Measurements from ENCODE around the gene HTR2A. TPM values are rescaled to one million over a fixed set of nuclear protein-coding genes. Genes with fewer than 3 reads are reported as not detected.

HTR2A gene
- total and polyA plus RNA-seq, 4 donors, result 0.09 to 1.1 (median 0.43) TPM

- TF ChIP-seq, protein P1, sequence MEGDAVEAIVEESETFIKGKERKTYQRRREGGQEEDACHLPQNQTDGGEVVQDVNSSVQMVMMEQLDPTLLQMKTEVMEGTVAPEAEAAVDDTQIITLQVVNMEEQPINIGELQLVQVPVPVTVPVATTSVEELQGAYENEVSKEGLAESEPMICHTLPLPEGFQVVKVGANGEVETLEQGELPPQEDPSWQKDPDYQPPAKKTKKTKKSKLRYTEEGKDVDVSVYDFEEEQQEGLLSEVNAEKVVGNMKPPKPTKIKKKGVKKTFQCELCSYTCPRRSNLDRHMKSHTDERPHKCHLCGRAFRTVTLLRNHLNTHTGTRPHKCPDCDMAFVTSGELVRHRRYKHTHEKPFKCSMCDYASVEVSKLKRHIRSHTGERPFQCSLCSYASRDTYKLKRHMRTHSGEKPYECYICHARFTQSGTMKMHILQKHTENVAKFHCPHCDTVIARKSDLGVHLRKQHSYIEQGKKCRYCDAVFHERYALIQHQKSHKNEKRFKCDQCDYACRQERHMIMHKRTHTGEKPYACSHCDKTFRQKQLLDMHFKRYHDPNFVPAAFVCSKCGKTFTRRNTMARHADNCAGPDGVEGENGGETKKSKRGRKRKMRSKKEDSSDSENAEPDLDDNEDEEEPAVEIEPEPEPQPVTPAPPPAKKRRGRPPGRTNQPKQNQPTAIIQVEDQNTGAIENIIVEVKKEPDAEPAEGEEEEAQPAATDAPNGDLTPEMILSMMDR (IDR thresholded peaks at IDR 0.05; ENCODE audit: control extremely low read depth, extremely low read depth), result no peak
- no peak overlapping the region for H3K27ac ChIP-seq (ENCODE audit: low read depth in 1 of 2, low read length in 1 of 2)
- no peaks in the 10 kb centered on the region for H3K36me3 ChIP-seq (ENCODE audit: control insufficient read depth in 4 of 4, insufficient read depth in 4 of 4, low read length in 4 of 4)
- H3K9ac ChIP-seq (ENCODE audit: insufficient read depth in 1 of 2, low read length in 2 of 2), result no peak overlapping the region
- ATAC-seq (ENCODE audit: insufficient read depth, low FRiP score), result no peak
- no peak for DNase-seq
- H3K9me3 ChIP-seq (ENCODE audit: control insufficient read depth in 4 of 4, insufficient read depth in 3 of 4, low read length in 3 of 4), result no peaks in the 10 kb centered on the region
- no peaks in the 10 kb centered on the region for H3K4me1 ChIP-seq (ENCODE audit: control insufficient read depth in 5 of 5, insufficient read depth in 5 of 5, low read length in 5 of 5)
- peaks cover 0 to 2% (median 0%) of the 10 kb centered on the region in 3 donors for H3K27me3 ChIP-seq (ENCODE audit: control insufficient read depth in 3 of 3, insufficient read depth in 3 of 3, low read length in 2 of 3)
- H3K4me3 ChIP-seq, result no peak overlapping the region
- WGBS, 2 donors, result 97% methylated on average over 3 of the region's 3 CpGs
Measured at GRCh38 chr13:46804391-46804815, 92.5 kb downstream of the HTR2A start.

- 94% methylated on average over 5 of the region's 5 CpGs for WGBS, 2 donors
- Histone ChIP-seq H3K9ac (ENCODE audit: insufficient read depth in 1 of 2, low read length in 2 of 2) (no peak overlapping the region), H3K4me1 (ENCODE audit: control insufficient read depth in 5 of 5, insufficient read depth in 5 of 5, low read length in 5 of 5) (no peaks in the 10 kb centered on the region), H3K4me3 (no peak overlapping the region), H3K36me3 (ENCODE audit: control insufficient read depth in 4 of 4, insufficient read depth in 4 of 4, low read length in 4 of 4) (no peaks in the 10 kb centered on the region), H3K27ac (ENCODE audit: low read depth in 1 of 2, low read length in 1 of 2) (no peak overlapping the region), H3K27me3 (ENCODE audit: control insufficient read depth in 3 of 3, insufficient read depth in 3 of 3, low read length in 2 of 3) (peaks cover 0 to 2% (median 0%) of the 10 kb centered on the region in 3 donors), H3K9me3 (ENCODE audit: control insufficient read depth in 4 of 4, insufficient read depth in 3 of 4, low read length in 3 of 4) (no peaks in the 10 kb centered on the region)
- TF ChIP-seq, protein P1 (IDR thresholded peaks at IDR 0.05; ENCODE audit: control extremely low read depth, extremely low read depth), result no peak
- DNase-seq, result no peak
- no peak for ATAC-seq (ENCODE audit: insufficient read depth, low FRiP score)
Measured at GRCh38 chr13:46803586-46803985, 93.3 kb downstream of the HTR2A start.

DNA sequence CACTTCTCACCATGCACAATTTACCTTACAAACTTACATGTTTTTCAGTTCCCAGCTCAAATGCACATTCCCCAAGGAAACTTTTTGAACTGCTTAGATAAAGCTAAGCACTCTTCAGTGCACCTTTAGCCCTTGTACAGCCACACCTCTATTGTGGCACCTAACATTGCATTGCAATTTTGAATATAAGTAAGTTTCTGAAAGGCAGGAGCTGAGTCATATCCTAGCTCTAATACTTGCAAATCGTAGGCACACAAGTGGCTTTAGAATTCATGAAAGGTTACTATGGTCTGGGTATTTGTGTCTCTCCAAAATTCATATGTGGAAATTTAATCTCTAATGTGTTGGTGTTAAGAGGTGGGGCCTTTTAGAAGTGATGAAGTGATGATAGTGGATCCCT, 95.0 kb downstream of the HTR2A start:
- ATAC-seq (ENCODE audit: insufficient read depth, low FRiP score), result no peak
- no peak for DNase-seq
- peaks cover 0 to under 1% (median 0%) of the 10 kb centered on the region in 4 donors for H3K36me3 ChIP-seq (ENCODE audit: control insufficient read depth in 4 of 4, insufficient read depth in 4 of 4, low read length in 4 of 4)
- no peak overlapping the region for H3K27ac ChIP-seq (ENCODE audit: low read depth in 1 of 2, low read length in 1 of 2)
- H3K9me3 ChIP-seq (ENCODE audit: control insufficient read depth in 4 of 4, insufficient read depth in 3 of 4, low read length in 3 of 4), result no peaks in the 10 kb centered on the region
- no peak overlapping the region for H3K4me3 ChIP-seq
- 60 to 76% methylated on average over 1 of the region's 1 CpG for WGBS, 2 donors
- TF ChIP-seq, protein P1 (IDR thresholded peaks at IDR 0.05; ENCODE audit: control extremely low read depth, extremely low read depth), result no peak
- H3K27me3 ChIP-seq (ENCODE audit: control insufficient read depth in 3 of 3, insufficient read depth in 3 of 3, low read length in 2 of 3), result peaks cover 0 to 2% (median 0%) of the 10 kb centered on the region in 3 donors
- peaks cover 0 to 8% (median 1%) of the 10 kb centered on the region in 5 donors for H3K4me1 ChIP-seq (ENCODE audit: control insufficient read depth in 5 of 5, insufficient read depth in 5 of 5, low read length in 5 of 5)
- no peak overlapping the region for H3K9ac ChIP-seq (ENCODE audit: insufficient read depth in 1 of 2, low read length in 2 of 2)

DNA sequence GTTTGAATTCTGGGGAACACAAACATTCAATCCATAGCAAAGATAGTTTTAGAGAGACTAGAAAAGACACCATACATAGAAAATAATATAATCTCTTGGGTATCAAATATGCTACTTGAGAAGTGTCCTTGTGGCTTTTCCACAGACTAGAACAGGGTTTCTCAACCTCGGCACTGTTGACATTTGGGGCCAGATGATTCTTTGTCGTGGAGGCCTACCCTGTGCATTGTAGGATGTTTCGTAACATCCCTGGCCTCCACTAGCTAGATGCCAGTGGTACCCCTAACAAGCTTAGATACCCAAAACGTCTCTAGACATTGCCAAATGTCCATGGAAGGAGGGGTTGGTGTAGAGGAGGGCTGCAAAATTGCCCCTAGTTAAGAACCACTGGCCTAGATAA, 97.7 kb downstream of the HTR2A start:
- H3K27me3 ChIP-seq (ENCODE audit: control insufficient read depth in 3 of 3, insufficient read depth in 3 of 3, low read length in 2 of 3), result peaks cover 0 to 2% (median 0%) of the 10 kb centered on the region in 3 donors
- H3K27ac ChIP-seq (ENCODE audit: low read depth in 1 of 2, low read length in 1 of 2), result no peak overlapping the region
- H3K9ac ChIP-seq (ENCODE audit: insufficient read depth in 1 of 2, low read length in 2 of 2), result no peak overlapping the region
- no peak overlapping the region for H3K4me3 ChIP-seq
- peaks cover 0 to 18% (median 7%) of the 10 kb centered on the region in 5 donors for H3K4me1 ChIP-seq (ENCODE audit: control insufficient read depth in 5 of 5, insufficient read depth in 5 of 5, low read length in 5 of 5)
- DNase-seq (no peak), ATAC-seq (ENCODE audit: insufficient read depth, low FRiP score) (no peak)
- peaks cover 0 to 5% (median 1%) of the 10 kb centered on the region in 4 donors for H3K36me3 ChIP-seq (ENCODE audit: control insufficient read depth in 4 of 4, insufficient read depth in 4 of 4, low read length in 4 of 4)
- WGBS, 2 donors, result 46 to 61% methylated on average over 4 of the region's 4 CpGs
- TF ChIP-seq, protein P1 (IDR thresholded peaks at IDR 0.05; ENCODE audit: control extremely low read depth, extremely low read depth), result no peak
- H3K9me3 ChIP-seq (ENCODE audit: control insufficient read depth in 4 of 4, insufficient read depth in 3 of 4, low read length in 3 of 4), result no peaks in the 10 kb centered on the region
